ENCODE results near the gene NCOR2. TPM values are rescaled to one million over a fixed set of nuclear protein-coding genes. Genes with fewer than 3 reads are reported as not detected.
"Not testable (repeated sequence)": the region's sequence is repeated elsewhere in the genome, so short reads cannot be mapped to it uniquely, and the experiment has no call there.

The NCOR2 gene
- total RNA-seq, 2 experiments from 2014 or later: 95.7 to 107 TPM

- POLR2A ChIA-PET: interaction anchor here (0.6 kb wide), 1 partner anchor 63 kb away, joined by 3 read pairs; no protein-coding TSS in a partner anchor
- no peak for ATAC-seq (ENCODE audit: low read depth)
- Mint-ChIP-seq H3K4me1 (peaks cover 13% of the 10 kb centered on the region), H3K27ac (no peak overlapping the region), H3K36me3 (peaks cover 3% of the 10 kb centered on the region), H3K9me3 (peaks cover 2% of the 10 kb centered on the region), H3K27me3 (peaks cover 20% of the 10 kb centered on the region), H3K4me3 (no peak overlapping the region)
- no peak for DNase-seq
Observed at GRCh38 chr12:124593176-124593575, 25.8 kb upstream of the NCOR2 start.

GRCh38 chr12:124592481-124593160 is 25.2 kb upstream of the NCOR2 start:
- Mint-ChIP-seq H3K36me3 (peaks cover 3% of the 10 kb centered on the region), H3K9me3 (peaks cover 2% of the 10 kb centered on the region), H3K4me3 (no peak overlapping the region), H3K27me3 (peaks cover 22% of the 10 kb centered on the region), H3K4me1 (peaks cover 14% of the 10 kb centered on the region), H3K27ac (no peak overlapping the region)
- POLR2A ChIA-PET: interaction anchor here (0.6 kb wide), 1 partner anchor 64 kb away, joined by 3 read pairs; no protein-coding TSS in a partner anchor
- ATAC-seq (ENCODE audit: low read depth) (no peak), DNase-seq (no peak)

- Mint-ChIP-seq H3K27ac (no peak overlapping the region), H3K36me3 (peaks cover 3% of the 10 kb centered on the region), H3K4me3 (no peak overlapping the region), H3K4me1 (peaks cover 15% of the 10 kb centered on the region), H3K27me3 (peaks cover 19% of the 10 kb centered on the region), H3K9me3 (peaks cover 2% of the 10 kb centered on the region)
- ATAC-seq (ENCODE audit: low read depth): no peak
- DNase-seq: no peak
- POLR2A ChIA-PET: no interaction called here
Observed at GRCh38 chr12:124592050-124592449, 24.6 kb upstream of the NCOR2 start.

GRCh38 chr12:124590447-124590846 is 23.0 kb upstream of the NCOR2 start:
- Mint-ChIP-seq H3K4me3 (no peak overlapping the region), H3K27me3 (peaks cover 16% of the 10 kb centered on the region)

GRCh38 chr12:124588751-124589267 is 21.4 kb upstream of the NCOR2 start:
- H3K27ac Mint-ChIP-seq: peak overlapping the region; percentile 1
- peaks cover 14% of the 10 kb centered on the region for H3K27me3 Mint-ChIP-seq
- no peak for DNase-seq
- H3K4me3 Mint-ChIP-seq: peak overlapping the region; percentile 35
- POLR2A ChIA-PET: no interaction called here
- H3K36me3 Mint-ChIP-seq: peaks cover 3% of the 10 kb centered on the region
- peaks cover 15% of the 10 kb centered on the region for H3K4me1 Mint-ChIP-seq
- ATAC-seq (ENCODE audit: low read depth): peak; percentile 83
- peaks cover 2% of the 10 kb centered on the region for H3K9me3 Mint-ChIP-seq

More at GRCh38 chr12:124590447-124590846, 23.0 kb upstream of the NCOR2 start:
- Mint-ChIP-seq H3K27ac (no peak overlapping the region), H3K36me3 (peaks cover 3% of the 10 kb centered on the region), H3K9me3 (peaks cover 2% of the 10 kb centered on the region), H3K4me1 (peaks cover 15% of the 10 kb centered on the region)
- ATAC-seq (ENCODE audit: low read depth) (no peak), DNase-seq (no peak)
- POLR2A ChIA-PET: no interaction called here

GRCh38 chr12:124588018-124588634 is 20.7 kb upstream of the NCOR2 start:
- ATAC-seq (ENCODE audit: low read depth) (no peak), DNase-seq (no peak)
- peaks cover 2% of the 10 kb centered on the region for H3K9me3 Mint-ChIP-seq
- no peak overlapping the region for H3K27ac Mint-ChIP-seq
- no peak overlapping the region for H3K4me3 Mint-ChIP-seq
- peaks cover 14% of the 10 kb centered on the region for H3K27me3 Mint-ChIP-seq
- peaks cover 3% of the 10 kb centered on the region for H3K36me3 Mint-ChIP-seq
- POLR2A ChIA-PET: no interaction called here
- peaks cover 15% of the 10 kb centered on the region for H3K4me1 Mint-ChIP-seq

- peaks cover 15% of the 10 kb centered on the region for H3K4me1 Mint-ChIP-seq
- peaks cover 2% of the 10 kb centered on the region for H3K9me3 Mint-ChIP-seq
- no peak overlapping the region for H3K27ac Mint-ChIP-seq
- POLR2A ChIA-PET: no interaction called here
- DNase-seq (no peak), ATAC-seq (ENCODE audit: low read depth) (no peak)
- H3K4me3 Mint-ChIP-seq: no peak overlapping the region
- H3K27me3 Mint-ChIP-seq: peaks cover 14% of the 10 kb centered on the region
- peaks cover 3% of the 10 kb centered on the region for H3K36me3 Mint-ChIP-seq
Observed at GRCh38 chr12:124586756-124587155, 19.3 kb upstream of the NCOR2 start.

- not testable (repeated sequence) for H3K4me3 Mint-ChIP-seq; ATAC-seq (ENCODE audit: low read depth); H3K36me3 Mint-ChIP-seq; DNase-seq; H3K9me3 Mint-ChIP-seq; H3K27ac Mint-ChIP-seq
- POLR2A ChIA-PET: interaction anchor here (1.0 kb wide), 1 partner anchor 18 kb away, joined by 3 read pairs; no protein-coding TSS in a partner anchor
- peaks cover 13% of the 10 kb centered on the region for H3K27me3 Mint-ChIP-seq
- H3K4me1 Mint-ChIP-seq: peaks cover 13% of the 10 kb centered on the region
Observed at GRCh38 chr12:124584494-124584893, 17.1 kb upstream of the NCOR2 start.

DNA sequence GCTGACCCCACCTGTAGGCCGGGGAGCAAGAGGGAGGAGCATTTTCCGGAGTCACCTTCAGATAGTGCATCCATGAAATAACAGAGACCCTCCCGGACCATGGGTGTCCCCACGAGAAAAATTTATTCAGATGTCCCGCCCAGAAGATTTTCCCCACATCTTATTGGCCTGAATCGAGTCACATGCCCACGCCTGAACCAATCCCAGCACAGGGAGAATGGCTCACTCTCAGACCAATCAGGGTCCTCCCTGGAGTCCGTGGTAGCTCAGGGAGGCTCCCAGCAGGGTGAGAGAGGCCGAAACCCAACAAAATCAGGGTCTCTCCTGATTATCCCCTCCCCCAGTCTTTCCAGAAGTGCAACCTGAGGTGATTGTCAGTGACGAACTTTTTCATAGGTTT is 16.4 kb upstream of the NCOR2 start:
- Mint-ChIP-seq H3K27me3 (peaks cover 13% of the 10 kb centered on the region), H3K9me3 (peaks cover 2% of the 10 kb centered on the region), H3K4me3 (no peak overlapping the region), H3K4me1 (peaks cover 7% of the 10 kb centered on the region), H3K27ac (no peak overlapping the region), H3K36me3 (no peaks in the 10 kb centered on the region)
- DNase-seq (no peak), ATAC-seq (ENCODE audit: low read depth) (no peak)
- POLR2A ChIA-PET: no interaction called here

DNA sequence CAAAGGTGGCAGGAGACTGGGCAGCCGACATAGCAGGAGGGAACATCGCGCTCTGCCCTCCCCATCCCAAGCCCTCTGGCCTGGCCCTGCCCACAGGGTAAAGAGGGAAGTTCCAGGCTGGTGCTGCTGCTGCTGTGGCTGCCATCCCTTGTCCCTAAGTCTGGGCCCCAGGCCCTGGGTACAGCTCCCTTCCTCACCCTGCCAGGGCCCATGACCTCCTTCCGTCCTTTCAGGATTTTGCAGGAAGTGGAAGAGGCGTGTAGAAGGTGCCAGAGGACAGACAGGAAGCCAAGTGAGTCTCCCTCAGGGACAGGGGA is 14.7 kb upstream of the NCOR2 start:
- no peak for ATAC-seq (ENCODE audit: low read depth)
- Mint-ChIP-seq H3K36me3 (no peaks in the 10 kb centered on the region), H3K4me3 (no peak overlapping the region), H3K27me3 (peaks cover 5% of the 10 kb centered on the region), H3K27ac (no peak overlapping the region), H3K9me3 (peaks cover 2% of the 10 kb centered on the region), H3K4me1 (no peaks in the 10 kb centered on the region)
- POLR2A ChIA-PET: no interaction called here
- DNase-seq: no peak

DNA sequence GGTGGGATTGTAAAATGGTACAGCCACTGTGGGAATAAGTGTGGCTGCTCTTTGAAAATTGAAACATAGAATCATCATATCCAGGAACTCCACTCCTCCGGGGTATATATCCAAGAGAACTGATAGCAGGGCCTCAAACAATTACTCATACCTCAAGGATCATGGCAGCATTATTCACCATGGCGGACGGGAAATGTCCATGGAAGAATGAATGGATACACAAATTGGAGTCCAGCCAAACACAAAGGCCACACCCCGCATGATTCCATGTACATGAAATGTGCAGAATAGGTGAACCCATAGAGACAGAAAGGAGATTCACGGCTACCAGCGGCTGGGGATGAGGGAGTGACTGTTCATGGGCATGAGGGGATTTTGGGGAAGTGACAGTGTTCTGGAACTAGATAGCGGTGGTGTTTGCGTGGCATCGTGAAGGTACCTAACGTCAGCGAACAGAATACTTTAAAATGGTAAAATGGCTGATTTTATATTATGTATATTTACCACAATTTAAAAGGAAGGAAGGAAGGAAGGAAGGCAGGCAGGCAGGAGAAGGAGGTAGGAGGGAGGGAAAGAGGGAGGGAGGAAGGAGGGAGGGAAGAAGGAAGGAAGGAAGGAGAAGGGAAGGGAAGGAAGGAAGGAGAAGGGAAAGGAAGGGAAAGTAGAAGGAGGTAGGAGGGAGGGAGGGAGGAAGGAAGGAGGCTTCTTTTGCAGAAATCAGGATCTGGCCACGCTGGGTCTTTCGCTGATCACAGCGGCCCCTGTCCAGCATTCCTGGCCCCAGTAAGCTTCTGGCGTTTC is 14.1 kb upstream of the NCOR2 start:
- H3K4me3 Mint-ChIP-seq: no peak overlapping the region
- ATAC-seq (ENCODE audit: low read depth) (no peak), DNase-seq (no peak)
- H3K4me1 Mint-ChIP-seq: no peaks in the 10 kb centered on the region
- H3K36me3 Mint-ChIP-seq: no peaks in the 10 kb centered on the region
- H3K27me3 Mint-ChIP-seq: peaks cover 3% of the 10 kb centered on the region
- POLR2A ChIA-PET: no interaction called here
- no peak overlapping the region for H3K27ac Mint-ChIP-seq
- H3K9me3 Mint-ChIP-seq: peaks cover 2% of the 10 kb centered on the region

DNA sequence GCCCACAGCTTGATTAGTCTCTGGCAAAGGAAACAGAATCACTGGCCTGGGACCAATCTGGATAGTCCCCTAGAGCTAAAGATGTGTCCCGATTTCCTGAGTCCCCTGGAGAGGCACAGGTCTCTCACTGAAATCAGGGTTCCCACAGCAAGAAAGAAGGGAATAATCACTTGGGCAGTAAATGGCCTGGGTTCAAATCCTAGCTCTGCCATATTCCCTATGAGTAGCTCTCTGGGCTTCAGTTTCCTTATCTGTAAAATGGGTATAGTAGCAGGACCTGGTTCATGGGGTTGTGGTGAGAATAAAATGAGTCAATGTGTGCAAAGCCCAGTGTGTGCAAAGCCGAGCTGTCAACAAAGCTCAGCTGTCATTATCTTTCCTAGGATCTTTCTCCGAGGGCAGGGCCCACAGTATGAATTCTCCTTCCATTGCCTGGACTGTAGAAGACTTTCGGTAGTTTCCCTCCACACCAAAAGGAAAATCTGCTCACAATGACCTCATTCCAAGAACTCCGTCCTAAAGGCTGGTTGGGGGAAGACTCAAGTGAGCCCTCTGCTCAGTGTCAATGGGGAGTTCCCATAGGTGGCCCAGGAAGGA is 12.6 kb upstream of the NCOR2 start:
- Mint-ChIP-seq H3K36me3 (no peaks in the 10 kb centered on the region), H3K4me1 (no peaks in the 10 kb centered on the region), H3K27me3 (peaks cover 5% of the 10 kb centered on the region), H3K27ac (no peak overlapping the region), H3K9me3 (peaks cover 2% of the 10 kb centered on the region), H3K4me3 (no peak overlapping the region)
- POLR2A ChIA-PET: no interaction called here
- ATAC-seq (ENCODE audit: low read depth) (no peak), DNase-seq (no peak)

DNA sequence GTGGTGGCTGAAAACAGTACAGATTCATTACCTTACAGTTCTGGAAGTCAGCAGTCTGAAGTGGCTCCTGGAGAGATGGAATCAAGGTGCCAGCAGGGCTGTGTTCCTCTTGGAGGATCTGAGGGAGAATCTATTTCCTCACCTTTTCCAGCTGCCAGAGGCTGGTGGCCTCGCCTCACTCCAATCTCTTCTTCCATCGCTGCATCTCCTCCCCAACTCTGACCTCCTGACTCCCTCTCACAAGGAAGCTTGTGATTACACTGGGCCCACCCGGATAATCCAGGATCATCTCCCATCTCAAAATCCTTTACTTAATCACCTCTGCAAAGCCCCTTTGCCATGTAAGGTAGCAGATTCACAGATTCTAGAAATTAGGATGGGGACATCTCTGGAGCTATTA is 11.4 kb upstream of the NCOR2 start:
- Mint-ChIP-seq H3K4me3 (no peak overlapping the region), H3K4me1 (no peaks in the 10 kb centered on the region), H3K36me3 (no peaks in the 10 kb centered on the region), H3K27me3 (peaks cover 5% of the 10 kb centered on the region), H3K27ac (no peak overlapping the region), H3K9me3 (peaks cover 2% of the 10 kb centered on the region)
- DNase-seq (no peak), ATAC-seq (ENCODE audit: low read depth) (no peak)
- POLR2A ChIA-PET: no interaction called here
